Jurkat, Clone E6-1 (cell line): ENCODE data around the gene INS.
"Not testable (repeated sequence)": the region's sequence is repeated elsewhere in the genome, so short reads cannot be mapped to it uniquely, and the experiment has no call there.

Experiments used
- DNase-seq: peaks from one replicate; pipeline ENCODE4 v3.0.0-alpha.2; 2011; ENCODE audit warnings: low read depth, low spot score
- H3K4me3 ChIP-seq: 2 replicates; pipeline ENCODE4 v1.5.1; 2011; ENCODE audit warnings: mild to moderate bottlenecking, low read length, control low read depth, moderate library complexity

Gene INS

DNA sequence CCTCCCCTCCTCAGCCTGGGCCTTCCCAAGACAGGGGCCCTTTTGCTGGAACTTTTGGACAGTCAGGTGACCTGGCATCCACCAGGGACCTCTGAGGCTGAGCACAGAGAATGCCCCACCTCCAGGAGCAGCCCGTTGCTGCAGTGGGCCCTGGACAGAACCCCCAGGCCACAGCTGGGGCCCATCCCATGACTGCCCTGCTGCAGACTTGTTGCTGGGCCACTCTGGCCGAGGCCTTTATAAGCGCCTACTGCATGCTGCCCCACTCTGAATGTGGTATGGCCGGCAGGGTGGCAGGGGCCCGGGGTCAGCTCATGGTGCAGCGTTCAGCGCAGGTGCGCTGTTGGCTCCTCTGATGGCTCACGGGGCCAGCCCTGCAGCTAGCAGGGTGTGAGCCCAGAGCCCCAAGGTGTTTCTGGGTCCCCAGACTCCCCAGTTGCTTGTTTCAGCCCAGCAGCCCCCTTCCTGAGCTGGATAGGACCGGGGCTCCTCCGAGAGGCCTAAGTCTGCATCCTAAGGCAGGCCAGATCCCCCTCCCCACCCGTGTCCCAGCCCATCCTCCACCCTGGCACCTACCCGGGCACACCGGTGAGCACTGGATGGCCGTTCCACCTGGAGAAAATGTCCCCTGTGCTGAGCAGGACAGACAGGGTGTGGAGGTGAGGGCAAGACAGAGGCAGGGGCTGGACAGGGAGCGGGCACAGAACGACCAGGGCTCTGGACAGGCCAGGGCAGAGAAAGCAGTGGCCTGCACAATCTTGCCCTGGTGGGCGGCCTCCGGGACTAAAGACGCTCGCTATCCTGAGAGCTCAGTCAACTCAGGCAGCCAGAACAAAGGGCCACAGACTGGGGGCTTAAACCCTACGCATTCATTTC lies 38.7 kb upstream of the INS start:
- no peak for DNase-seq

DNA sequence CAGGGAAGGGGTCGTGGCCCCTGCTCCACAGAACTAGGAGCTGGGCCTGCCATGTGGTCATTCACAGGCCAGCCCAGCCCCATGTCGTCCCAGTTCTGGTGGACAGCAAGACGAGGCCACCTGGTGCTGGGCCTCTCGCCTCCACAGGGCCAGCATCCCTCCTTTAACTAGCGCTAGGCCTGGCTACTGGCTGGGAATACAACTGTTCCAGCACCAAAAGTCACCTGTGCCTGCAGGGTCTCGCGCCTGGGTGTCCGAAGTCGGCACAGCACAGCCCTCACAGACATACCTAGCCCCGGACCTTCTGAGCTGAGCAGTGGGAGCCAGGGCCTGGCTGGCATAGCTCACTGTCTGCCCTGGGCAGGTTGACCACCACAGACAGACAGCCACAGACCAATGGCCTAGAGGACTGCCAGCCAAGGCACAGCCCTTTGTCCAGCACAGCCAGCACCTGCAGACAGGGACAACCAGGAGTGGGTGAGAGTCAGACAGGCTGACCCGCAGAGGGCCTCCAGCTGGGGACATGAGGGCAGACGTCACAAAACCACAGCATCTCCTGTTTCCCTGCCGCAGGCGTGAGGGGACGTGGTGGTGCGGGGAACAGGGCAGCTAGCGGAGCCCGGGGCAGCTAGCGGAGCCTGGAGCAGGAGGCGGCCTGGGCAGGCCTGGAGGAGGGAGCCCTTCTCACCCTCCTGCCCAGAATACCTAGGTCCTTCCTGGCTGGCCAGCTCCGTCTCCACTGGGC lies 37.8 kb upstream of the INS start:
- H3K4me3 ChIP-seq, result no peak overlapping the region
- DNase-seq, result no peak

More for the DNA sequence above, 38.7 kb upstream of the INS start:
- no peak overlapping the region for H3K4me3 ChIP-seq

DNA sequence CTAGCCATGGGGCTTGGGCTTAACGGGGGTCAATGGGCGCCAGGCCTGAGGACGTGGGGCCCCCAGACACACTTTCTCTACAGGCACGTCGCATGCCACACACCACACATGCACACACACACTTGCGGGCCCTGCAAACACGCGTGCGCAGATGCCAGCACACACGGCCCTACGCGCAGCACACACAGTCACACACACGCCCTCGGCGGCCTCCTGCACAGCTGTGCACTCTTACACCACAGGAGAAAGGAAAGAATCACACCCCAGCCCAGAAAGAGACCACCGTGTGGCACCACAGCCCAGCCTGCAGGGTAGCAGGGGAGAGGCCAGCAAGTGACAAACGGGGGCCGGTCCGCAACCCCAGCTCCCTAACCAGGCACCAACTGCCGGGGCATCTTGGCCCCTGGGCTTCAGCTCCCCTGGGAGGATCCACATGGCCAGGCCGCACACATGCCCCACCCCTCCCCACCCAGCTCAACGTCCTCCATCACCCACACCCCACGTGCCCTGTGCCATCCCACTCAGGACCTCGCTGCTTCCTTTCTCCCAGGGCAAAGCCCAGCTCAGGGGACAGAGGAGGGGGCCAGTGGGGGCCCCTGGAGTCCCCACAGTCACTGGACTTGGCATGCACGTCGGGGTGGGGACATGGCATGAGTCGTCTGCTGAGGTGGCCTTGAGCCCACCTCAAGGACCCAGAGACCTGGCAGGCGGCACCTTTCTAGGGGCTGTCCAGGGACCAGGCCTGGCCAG lies 36.9 kb upstream of the INS start:
- no peak for DNase-seq
- H3K4me3 ChIP-seq, result no peak overlapping the region

DNA sequence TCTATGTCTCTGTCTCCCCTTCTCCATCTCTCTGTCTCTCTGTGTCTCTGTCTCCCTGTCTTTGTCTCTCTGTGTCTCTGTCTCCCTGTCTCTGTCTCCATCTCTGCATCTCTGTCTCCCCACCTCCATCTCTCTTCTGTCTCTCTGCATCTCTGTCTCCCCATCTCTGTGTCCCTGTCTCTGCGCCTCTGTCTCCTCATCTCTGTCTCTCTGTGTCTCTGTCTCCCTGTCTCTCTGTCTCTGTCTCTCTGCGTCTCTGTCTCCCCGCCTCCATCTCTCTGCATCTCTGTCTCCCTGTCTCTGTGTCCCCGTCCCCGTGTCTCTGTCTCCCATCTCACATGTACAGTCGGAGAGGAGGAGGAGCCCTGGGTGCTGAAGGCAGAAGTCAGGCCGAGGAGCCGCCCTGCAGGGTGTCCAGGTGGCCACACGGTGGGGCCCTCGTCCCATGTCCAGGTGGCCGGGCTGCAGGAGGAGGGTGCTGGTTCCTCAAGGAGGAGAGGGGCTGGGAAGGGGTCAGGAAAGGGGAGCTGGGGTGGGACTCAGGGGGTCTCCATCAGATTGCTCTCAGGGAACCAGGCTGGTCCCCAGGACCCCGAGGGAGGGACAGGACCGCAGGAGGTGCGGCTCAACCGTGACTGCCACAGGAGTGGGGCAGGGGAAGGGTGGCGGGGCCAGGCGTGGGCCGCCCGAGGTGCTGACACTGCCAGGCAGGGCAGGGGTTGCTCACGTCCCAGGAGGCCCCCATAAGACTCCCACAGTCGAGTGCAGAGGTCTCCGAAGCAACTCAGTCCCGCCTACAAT lies 36.2 kb upstream of the INS start:
- DNase-seq, result peak; percentile 32
- H3K4me3 ChIP-seq, result no peak overlapping the region

DNA sequence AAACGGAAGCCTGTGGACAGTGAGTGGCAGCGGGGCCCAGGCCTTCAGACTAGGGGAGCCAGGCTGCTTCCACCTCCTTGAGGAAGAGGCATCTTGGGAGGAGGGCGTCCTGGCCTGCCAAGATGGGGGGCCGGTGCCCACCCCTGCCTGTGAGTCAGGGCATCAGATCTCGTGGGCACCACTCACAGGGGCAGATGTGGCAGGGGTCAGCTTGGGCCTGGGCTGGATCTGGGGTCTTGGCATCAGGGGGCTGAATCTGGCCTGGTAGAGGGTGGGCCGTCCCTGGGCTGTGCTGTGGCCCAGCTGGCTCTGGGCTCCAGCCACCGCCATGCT lies 34.7 kb upstream of the INS start:
- DNase-seq, result no peak
- H3K4me3 ChIP-seq, result no peak overlapping the region

DNA sequence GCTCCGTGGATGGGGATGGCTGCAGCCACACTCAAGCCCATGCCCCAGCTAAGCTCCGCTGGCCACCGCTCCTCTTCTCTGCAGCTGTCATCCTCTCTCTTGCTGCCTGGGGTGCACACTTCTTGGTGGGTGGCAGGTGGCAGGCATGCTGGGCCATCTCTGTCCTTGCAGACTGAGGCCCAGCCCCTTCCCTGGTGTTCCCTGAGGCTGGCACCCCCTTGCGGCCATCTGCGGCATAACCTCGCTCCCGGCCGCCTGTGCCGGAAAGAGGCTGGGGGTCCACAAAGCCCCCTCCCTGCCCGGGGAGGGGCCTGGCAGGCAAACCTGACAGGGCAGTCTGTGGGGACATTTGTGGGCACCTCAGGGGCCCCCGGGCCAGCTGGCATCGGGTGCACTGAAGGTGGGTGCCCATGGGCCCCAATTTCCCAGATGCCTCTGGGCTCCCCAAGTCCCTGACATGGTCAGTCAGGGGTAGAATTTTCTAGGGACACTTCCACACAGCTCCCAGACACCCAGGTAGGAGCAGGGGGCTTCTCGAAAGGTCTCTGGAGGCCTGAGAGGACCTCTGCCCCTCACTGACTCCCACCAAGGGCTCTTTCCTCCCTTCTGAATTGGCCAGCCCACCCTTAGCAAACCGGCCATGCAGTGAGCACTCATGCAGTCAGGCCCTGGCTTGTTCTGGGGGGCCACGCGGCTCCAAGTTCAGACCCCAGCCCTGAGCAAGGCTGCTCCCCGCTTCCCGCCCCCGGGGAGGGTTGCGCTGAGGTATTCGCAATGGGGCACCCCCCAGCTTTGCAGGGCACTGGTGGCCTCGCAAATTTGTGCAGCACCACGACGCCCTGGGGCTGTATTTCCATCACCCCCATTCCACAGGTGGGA lies 34.1 kb upstream of the INS start:
- H3K4me3 ChIP-seq, result no peak overlapping the region
- peak; percentile 16 for DNase-seq

DNA sequence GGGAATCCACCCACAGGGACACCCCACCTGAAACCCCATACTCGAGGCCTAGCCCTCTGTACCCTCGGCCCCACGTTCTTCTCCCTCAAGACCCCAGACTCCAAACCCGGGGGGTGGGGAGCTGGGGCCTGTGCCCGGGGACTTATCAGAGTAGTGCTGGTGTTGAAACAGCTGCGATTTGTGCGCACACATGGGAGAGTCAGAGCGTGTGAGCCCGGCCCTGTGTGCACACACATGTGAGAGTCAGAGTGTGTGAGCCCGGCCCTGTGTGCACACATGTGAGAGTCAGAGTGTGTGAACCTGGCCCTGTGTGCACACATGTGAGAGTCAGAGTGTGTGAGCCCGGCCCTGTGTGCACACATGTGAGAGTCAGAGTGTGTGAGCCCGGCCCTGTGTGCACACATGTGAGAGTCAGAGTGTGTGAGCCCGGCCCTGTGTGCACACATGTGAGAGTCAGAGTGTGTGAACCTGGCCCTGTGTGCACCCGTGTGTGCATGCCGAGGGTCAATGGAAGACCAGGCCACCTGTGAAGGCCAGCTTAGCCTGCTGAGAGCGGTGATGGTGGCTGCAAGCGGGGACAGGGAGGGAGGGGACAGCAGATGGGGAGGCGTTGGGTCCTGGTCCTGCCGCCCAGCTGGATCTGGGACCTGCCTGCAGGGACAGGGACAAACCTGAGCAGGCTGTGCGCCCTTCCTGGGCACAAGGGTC lies 33.0 kb upstream of the INS start:
- H3K4me3 ChIP-seq, result not testable (repeated sequence)

DNA sequence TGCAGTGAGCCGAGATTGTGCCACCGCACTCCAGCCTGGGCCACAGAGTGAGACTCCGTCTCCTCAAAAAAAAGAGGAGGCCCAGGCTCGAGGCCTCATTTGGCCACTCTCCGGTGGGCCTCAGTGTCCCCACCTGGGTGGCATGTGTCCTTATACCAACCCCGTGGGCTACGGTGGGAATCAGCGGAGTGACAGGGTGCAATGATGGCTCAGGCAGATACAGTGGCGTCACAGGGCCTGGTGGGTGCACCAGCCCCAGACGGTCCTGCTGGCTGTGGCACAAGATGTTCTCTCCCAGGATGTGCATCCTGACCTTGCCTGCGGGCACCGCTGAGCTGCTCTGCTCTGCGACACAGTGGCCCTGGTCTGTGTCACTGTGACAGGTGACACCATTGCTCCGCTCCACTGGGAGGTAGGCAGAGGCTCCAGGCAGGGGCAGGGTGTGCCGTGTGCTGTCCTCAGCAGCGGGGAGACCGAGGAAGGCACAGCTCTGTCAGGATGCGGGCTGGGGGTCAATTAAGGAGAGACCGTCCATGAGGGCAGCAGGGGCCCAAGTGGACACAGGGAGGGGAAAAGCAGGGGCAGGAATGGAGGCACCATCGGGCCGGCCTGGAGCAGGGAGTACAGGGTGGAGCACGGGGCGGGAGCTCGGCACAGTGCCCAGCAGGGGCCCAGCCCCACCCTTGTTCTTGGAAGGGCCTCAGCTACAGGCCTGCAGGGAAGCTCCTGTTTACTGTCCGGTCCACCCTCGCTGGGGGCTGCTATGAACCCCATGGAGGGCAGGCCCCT lies 32.3 kb upstream of the INS start:
- DNase-seq, result no peak
- no peak overlapping the region for H3K4me3 ChIP-seq

More for the DNA sequence above, 33.0 kb upstream of the INS start:
- not testable (repeated sequence) for DNase-seq

DNA sequence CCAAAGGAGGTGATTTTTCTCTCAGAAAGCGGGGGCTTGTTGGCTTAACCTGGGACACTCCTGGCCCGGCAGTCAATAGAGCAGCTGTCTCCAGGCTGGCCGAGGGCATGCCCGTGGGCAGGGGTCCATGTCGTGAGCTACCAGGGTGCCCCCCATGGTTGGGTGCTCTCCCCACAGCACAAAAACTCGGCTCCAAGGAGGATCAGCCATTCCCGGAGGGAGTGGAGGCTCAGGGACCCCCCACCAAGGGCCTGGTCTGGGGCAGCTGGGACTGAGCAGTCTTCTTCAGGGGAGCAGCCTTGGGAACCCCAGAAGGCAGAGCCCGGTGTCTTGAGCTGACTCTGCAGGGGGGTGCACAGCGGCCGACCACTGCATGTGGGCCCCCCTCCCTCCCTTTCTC lies 31.4 kb upstream of the INS start:
- no peak for DNase-seq
- no peak overlapping the region for H3K4me3 ChIP-seq

DNA sequence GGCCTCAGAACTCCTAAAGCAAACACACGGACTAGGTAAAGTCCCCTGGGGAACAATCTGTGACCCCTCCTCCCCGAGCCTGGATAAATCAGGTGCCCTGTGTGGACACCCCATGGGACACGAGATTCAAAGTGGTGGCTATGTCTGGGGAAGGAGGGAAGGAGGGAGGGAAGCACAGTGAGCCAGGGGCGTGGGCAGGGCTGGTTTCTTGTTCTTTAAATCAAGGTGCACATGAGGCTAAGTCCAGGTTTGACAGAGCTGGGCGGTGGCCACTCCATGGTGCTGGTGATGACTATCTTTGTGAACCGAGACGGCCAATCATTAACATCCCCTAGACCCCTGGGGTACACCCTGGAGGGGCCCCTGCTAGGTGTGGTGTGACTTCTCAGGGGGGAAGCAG lies 30.9 kb upstream of the INS start:
- DNase-seq, result no peak

DNA sequence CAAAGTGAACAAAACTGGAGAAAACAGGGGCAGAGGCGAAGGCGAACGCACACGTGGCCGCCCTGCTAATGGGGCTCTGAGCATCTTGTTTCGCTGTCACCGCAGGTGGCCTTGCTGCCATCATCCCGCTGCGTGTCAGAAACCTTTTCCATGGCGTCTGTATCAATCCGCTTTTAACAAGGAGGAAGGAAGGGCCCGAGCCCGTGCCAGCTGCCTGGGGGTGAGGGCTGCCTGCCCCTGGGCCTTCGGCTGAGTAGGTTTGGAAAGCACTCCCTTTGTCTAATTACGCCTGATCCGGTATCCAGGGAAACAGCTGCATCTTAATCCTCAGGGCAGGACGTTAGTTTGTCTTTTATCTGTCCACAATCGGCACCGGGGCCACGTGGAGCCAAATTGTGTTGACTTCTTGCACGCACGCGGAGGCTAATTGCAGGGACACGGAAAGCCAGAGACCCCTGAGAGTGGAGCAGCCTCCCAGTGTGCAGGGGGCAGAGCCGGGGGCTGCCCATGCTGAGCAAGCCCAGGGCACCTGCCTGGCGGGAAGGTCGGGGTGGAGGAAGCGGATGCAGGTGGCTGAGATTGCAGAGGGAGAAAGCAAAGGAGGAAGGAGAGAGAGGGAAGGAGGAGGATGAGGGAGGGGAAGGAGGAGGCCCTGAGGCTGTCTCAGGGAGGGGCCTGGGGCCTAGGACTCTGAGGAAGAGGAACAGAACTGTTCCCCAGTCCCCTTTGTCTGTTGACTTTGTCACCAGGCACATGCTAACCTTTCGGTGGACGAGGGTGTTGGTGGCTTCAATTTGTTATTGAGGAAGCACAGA lies 29.9 kb upstream of the INS start:
- DNase-seq, result no peak
- H3K4me3 ChIP-seq, result no peak overlapping the region

More for the DNA sequence above, 30.9 kb upstream of the INS start:
- H3K4me3 ChIP-seq, result no peak overlapping the region

DNA sequence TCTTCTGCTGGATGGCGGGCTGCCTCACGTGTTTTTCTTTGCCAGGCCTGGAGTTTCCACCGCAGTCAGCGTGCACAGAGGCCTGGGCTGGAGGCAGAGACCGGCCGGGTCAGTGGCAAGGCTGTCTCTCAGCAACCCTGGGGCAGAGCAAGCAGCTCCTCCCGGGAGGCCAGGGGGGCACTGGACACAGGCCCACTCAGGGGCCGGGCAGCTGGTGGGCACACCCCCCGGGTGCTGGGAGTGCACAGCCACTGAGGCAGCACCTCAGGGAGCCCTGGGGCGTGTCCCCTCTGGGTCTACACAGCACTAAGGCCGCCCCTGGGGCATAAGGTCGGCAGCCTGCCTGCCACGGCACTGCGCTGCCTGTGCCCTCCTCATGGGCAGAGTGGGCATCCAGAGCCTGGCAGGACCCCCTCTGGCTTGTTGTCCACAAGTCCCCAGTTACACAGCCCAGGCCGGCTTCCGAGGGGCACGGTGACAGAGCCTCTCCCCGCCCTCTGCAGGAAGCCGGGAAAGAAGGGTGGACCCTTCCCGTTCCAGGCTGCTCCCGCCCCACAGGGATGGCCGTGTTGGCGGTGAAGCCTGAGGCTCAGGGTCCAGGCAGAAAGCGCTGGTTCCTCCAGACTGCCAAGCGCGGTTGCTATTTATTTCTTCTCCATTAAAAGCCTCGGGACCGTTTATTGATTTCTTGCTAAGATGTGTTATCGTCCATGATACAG lies 29.1 kb upstream of the INS start:
- DNase-seq, result no peak
- no peak overlapping the region for H3K4me3 ChIP-seq

DNA sequence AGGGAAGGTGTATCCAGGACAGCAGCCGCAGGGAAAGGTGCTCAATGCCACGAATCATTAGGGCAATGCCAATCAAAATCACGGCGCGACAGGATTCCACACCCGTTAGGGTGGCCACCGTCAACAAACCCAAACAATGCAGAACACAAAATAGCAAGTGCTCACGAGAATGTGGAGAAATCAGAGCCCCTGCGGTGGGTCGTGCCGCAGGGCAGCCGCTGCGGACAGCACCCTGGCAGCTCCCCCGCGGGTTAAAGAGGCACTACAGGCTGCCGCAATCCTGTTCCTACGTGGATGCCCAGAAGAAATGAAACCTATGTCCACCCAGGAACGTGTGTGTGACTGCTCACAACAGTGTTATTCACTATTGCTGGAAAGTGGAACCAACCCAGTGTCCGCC lies 27.7 kb upstream of the INS start:
- no peak for DNase-seq
- H3K4me3 ChIP-seq, result no peak overlapping the region

DNA sequence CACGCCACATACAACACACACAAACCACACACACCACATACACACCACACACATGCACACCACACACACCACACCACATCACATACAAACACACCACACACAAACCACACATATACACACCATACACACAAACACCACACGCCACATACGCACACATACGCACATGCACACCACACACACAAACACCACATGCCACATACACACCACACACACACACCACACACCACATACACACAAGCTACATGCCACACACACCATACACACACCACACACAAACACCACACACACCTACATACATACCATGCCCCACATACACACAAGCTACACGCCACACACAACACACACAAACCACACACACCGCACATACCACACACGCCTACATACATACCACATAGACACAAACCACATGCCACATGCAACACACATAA lies 26.3 kb upstream of the INS start:
- H3K4me3 ChIP-seq, result no peak overlapping the region
- DNase-seq, result peak; percentile 23

DNA sequence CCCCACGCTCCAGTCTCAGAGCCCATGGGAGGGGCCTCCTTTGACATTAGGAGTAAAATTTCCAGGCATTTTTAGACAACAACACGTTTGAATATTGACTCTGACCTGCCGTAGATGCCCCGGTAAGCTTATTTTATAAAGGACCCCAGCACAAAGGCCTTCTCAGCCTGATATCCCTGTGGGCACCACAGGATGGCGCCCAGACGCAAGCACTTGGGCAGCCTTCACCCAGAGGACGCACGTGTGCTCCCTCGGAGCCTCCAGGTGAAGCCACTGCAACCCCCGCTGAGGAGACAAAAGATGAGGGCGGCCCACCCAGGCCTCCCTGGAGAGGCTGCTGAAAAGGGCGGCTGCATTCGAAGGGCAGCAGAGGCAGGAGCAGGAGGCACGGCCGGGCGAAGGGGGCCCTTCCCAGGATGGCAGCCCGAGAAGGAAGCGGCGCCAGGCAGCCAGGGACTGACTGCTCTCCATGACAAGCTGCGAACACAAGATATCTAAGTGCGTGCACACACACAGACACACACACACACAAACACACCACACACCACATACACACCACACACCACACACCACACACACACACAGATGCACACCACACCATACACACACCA lies 25.8 kb upstream of the INS start:
- DNase-seq, result peak; percentile 65
- no peak overlapping the region for H3K4me3 ChIP-seq
